ENCODE results near the gene IGSF21. TPM values are rescaled to one million over a fixed set of nuclear protein-coding genes. Genes with fewer than 3 reads are reported as not detected.

IGSF21 gene
- total and polyA plus RNA-seq, 2 of the 8 experiments (the other 6 are each of a cell fraction or from before 2014, with no cell fraction given), result 22.5 to 28.5 TPM

- H3K27ac ChIP-seq (ENCODE audit: low read depth, low read length), result no peak overlapping the region
- no peaks in the 10 kb centered on the region for H3K36me3 ChIP-seq (ENCODE audit: control insufficient read depth in 2 of 4, insufficient read depth in 4 of 4, low read length in 3 of 4)
- TF ChIP-seq ASH2L (IDR thresholded peaks at IDR 0.05; ENCODE audit: low read length) (no peak), MAFK (IDR thresholded peaks at IDR 0.05; ENCODE audit: low read depth, low read length) (no peak), CBX8 (IDR thresholded peaks at IDR 0.05; ENCODE audit: borderline replicate concordance, low read depth, low read length) (no peak), SIRT6 (IDR thresholded peaks at IDR 0.05; ENCODE audit: low read length) (no peak), CHD1 (IDR thresholded peaks at IDR 0.05; ENCODE audit: low read depth, low read length) (no peak), EGR1 (IDR thresholded peaks at IDR 0.05; ENCODE audit: borderline replicate concordance, low read depth, low read length) (no peak), CBX5 (IDR thresholded peaks at IDR 0.05; ENCODE audit: low read depth, low read length) (no peak), JUN (IDR thresholded peaks at IDR 0.05; ENCODE audit: low read depth, low read length) (no peak)
- H4K20me1 ChIP-seq (replicated peaks in 1 of 2; ENCODE audit: control insufficient read depth in 1 of 2, insufficient read depth in 2 of 2, low read length in 2 of 2), result peaks cover 0 to 2% of the 10 kb centered on the region in 2 experiments
- no peak overlapping the region; the same call in 1 of the 2 replicates for H2BK15ac ChIP-seq (ENCODE audit: low read length)
- no peak overlapping the region for H3K56ac ChIP-seq (replicated peaks; ENCODE audit: insufficient read length, low read depth, low read length)
- H3K4ac ChIP-seq (replicated peaks; ENCODE audit: insufficient read length, low read depth, low read length), result no peak overlapping the region
- ChIA-PET POLR2A (ENCODE audit: partially characterized antibody) (interaction anchor here (1.3 kb wide), 1 partner anchor 18 kb away, joined by 3 read pairs; no protein-coding TSS in a partner anchor), CTCF (ENCODE audit: partially characterized antibody) (no interaction called here)
- H2BK120ac ChIP-seq (replicated peaks; ENCODE audit: low read depth, low read length), result no peak overlapping the region
- FAIRE-seq, result no peak
- H3K9me3 ChIP-seq (ENCODE audit: insufficient read depth in 2 of 2, low read depth in 1 of 2, low read length in 1 of 2), result no peaks in the 10 kb centered on the region
- no peak for DNase-seq (ENCODE audit: low read depth in 1 of 2, low spot score in 2 of 2)
- no peak overlapping the region for H3K9ac ChIP-seq (replicated peaks in 1 of 4; ENCODE audit: extremely low read depth in 1 of 4, low read depth in 3 of 4, low read length in 3 of 4)
- H3K27me3 ChIP-seq (replicated peaks in 1 of 4; ENCODE audit: control insufficient read depth in 3 of 4, extremely low read depth in 1 of 4, insufficient read depth in 3 of 4, low read length in 3 of 4), result no peaks in the 10 kb centered on the region
- H3K18ac ChIP-seq (ENCODE audit: extremely low read depth, low read length), result no peak overlapping the region
- peaks cover 2% of the 10 kb centered on the region; the same call in 1 of the 2 replicates for H3K79me1 ChIP-seq (ENCODE audit: low read depth, low read length)
- no peak overlapping the region for H3K23ac ChIP-seq (ENCODE audit: insufficient read length)
- no peak overlapping the region for H3K14ac ChIP-seq (ENCODE audit: insufficient read length)
- H2BK12ac ChIP-seq (ENCODE audit: low read depth, low read length), result no peak overlapping the region
- H4K8ac ChIP-seq (ENCODE audit: extremely low read depth, insufficient read depth, low read length), result no peak overlapping the region
- H2AK5ac ChIP-seq (ENCODE audit: low read depth, low read length), result 0 out of 2 replicates have a peak overlapping the region, but pooled peaks have one; percentile 19
- no peak overlapping the region for H2BK5ac ChIP-seq (ENCODE audit: low read depth, low read length)
- no peaks in the 10 kb centered on the region for H3K23me2 ChIP-seq (ENCODE audit: low read depth, low read length)
- H3K4me2 ChIP-seq (ENCODE audit: insufficient read depth in 1 of 2, low read depth in 2 of 2, low read length in 2 of 2), result no peak overlapping the region
- no peak overlapping the region for H4K91ac ChIP-seq (replicated peaks; ENCODE audit: insufficient read length, low read length)
- no peak overlapping the region for H2AFZ ChIP-seq (ENCODE audit: low read length)
- peaks cover 0 to 4% (median 1%) of the 10 kb centered on the region in 4 experiments; a peak in 2 of 7 replicates for H3K4me1 ChIP-seq (replicated peaks in 1 of 4; ENCODE audit: control insufficient read depth in 3 of 4, insufficient read depth in 4 of 4, low read length in 3 of 4)
- no peak overlapping the region for H4K5ac ChIP-seq (ENCODE audit: insufficient read length, low read depth, low read length)
- 88% methylated on average over 8 of the region's 8 CpGs; no CpG with 5 or more reads in 1 of the 2 experiments for WGBS, 2 experiments (ENCODE audit: extremely low coverage in 1 of 2, insufficient coverage in 1 of 2, insufficient read length in 1 of 2, insufficient replicate concordance in 2 of 2, low coverage in 1 of 2, low lambda C conversion rate in 2 of 2, missing lambda C conversion rate in 1 of 2)
- no peak overlapping the region for H3K4me3 ChIP-seq (ENCODE audit: extremely low read depth in 1 of 4, insufficient read depth in 2 of 4, low read depth in 3 of 4, low read length in 4 of 4)
- no peaks in the 10 kb centered on the region for H3K79me2 ChIP-seq (ENCODE audit: control insufficient read depth in 1 of 2, insufficient read depth in 2 of 2, low read length in 2 of 2)
- H2BK20ac ChIP-seq (ENCODE audit: low read length), result no peak overlapping the region
These were observed 38.4 kb downstream of the IGSF21 start for GRCh38 chr1:18145851-18146618.
